IPS-18a (cell line): ENCODE measurements around the gene ZDHHC1.
A peak's percentile ranks its signal among the peaks of the same experiment; 100 is the strongest.

Experiments
- H3K27ac ChIP-seq: one replicate; pipeline ENCODE4 v1.5.1; 2013; ENCODE audit warnings: low read length
- H3K27me3 ChIP-seq: one replicate; pipeline ENCODE4 v1.6.1; 2013; ENCODE audit warnings: mild to moderate bottlenecking, low read length; ENCODE audit not compliant: control insufficient read depth, insufficient read depth
- H3K36me3 ChIP-seq: one replicate; pipeline ENCODE4 v1.6.1; 2013; ENCODE audit warnings: low read depth, low read length; ENCODE audit not compliant: control insufficient read depth
- H3K4me1 ChIP-seq: one replicate; pipeline ENCODE4 v1.6.1; 2013; ENCODE audit warnings: low read depth, low read length; ENCODE audit not compliant: control insufficient read depth
- H3K4me3 ChIP-seq: one replicate; pipeline ENCODE4 v1.5.1; 2013; ENCODE audit warnings: low read length
- H3K9ac ChIP-seq: one replicate; pipeline ENCODE4 v1.6.1; 2013; ENCODE audit warnings: mild to moderate bottlenecking, low read length, moderate library complexity
- H3K9me3 ChIP-seq: one replicate; pipeline ENCODE4 v1.6.1; 2013; ENCODE audit warnings: low read depth, low read length; ENCODE audit not compliant: control insufficient read depth

ZDHHC1 gene

GRCh38 chr16:67428146-67428731 is 12.0 kb upstream of the ZDHHC1 start:
- Histone ChIP-seq H3K27ac (no peak overlapping the region), H3K9me3 (no peaks in the 10 kb centered on the region), H3K4me1 (peaks cover 52% of the 10 kb centered on the region), H3K4me3 (no peak overlapping the region), H3K9ac (no peak overlapping the region), H3K27me3 (peaks cover 29% of the 10 kb centered on the region), H3K36me3 (no peaks in the 10 kb centered on the region)

- no peaks in the 10 kb centered on the region for H3K36me3 ChIP-seq
- H3K4me3 ChIP-seq, result no peak overlapping the region
- H3K27me3 ChIP-seq, result peaks cover 29% of the 10 kb centered on the region
- H3K9ac ChIP-seq, result no peak overlapping the region
- peaks cover 49% of the 10 kb centered on the region for H3K4me1 ChIP-seq
- H3K9me3 ChIP-seq, result no peaks in the 10 kb centered on the region
- no peak overlapping the region for H3K27ac ChIP-seq
Measured at GRCh38 chr16:67426950-67427349, 10.7 kb upstream of the ZDHHC1 start.

- H3K4me3 ChIP-seq, result no peak overlapping the region
- H3K4me1 ChIP-seq, result peaks cover 44% of the 10 kb centered on the region
- no peaks in the 10 kb centered on the region for H3K36me3 ChIP-seq
- no peak overlapping the region for H3K9ac ChIP-seq
- H3K27me3 ChIP-seq, result peaks cover 23% of the 10 kb centered on the region
- no peaks in the 10 kb centered on the region for H3K9me3 ChIP-seq
- H3K27ac ChIP-seq, result no peak overlapping the region
Measured at GRCh38 chr16:67426022-67426421, 9.7 kb upstream of the ZDHHC1 start.

- Histone ChIP-seq H3K9ac (no peak overlapping the region), H3K9me3 (no peaks in the 10 kb centered on the region), H3K4me3 (peak overlapping the region; percentile 46), H3K27me3 (peaks cover 23% of the 10 kb centered on the region), H3K27ac (peak overlapping the region; percentile 94), H3K36me3 (no peaks in the 10 kb centered on the region), H3K4me1 (peaks cover 44% of the 10 kb centered on the region)
Measured at GRCh38 chr16:67425580-67425979, 9.3 kb upstream of the ZDHHC1 start.

GRCh38 chr16:67425061-67425460 is 8.8 kb upstream of the ZDHHC1 start:
- peak overlapping the region; percentile 60 for H3K9ac ChIP-seq
- peaks cover 18% of the 10 kb centered on the region for H3K27me3 ChIP-seq
- H3K4me1 ChIP-seq, result peaks cover 41% of the 10 kb centered on the region
- H3K27ac ChIP-seq, result peak overlapping the region; percentile 94
- no peaks in the 10 kb centered on the region for H3K36me3 ChIP-seq
- no peaks in the 10 kb centered on the region for H3K9me3 ChIP-seq
- peak overlapping the region; percentile 46 for H3K4me3 ChIP-seq

- peaks cover 9% of the 10 kb centered on the region for H3K27me3 ChIP-seq
- peak overlapping the region; percentile 60 for H3K9ac ChIP-seq
- H3K36me3 ChIP-seq, result no peaks in the 10 kb centered on the region
- no peaks in the 10 kb centered on the region for H3K9me3 ChIP-seq
- H3K27ac ChIP-seq, result peak overlapping the region; percentile 94
- peak overlapping the region; percentile 46 for H3K4me3 ChIP-seq
- H3K4me1 ChIP-seq, result peaks cover 44% of the 10 kb centered on the region
Measured at GRCh38 chr16:67424261-67424615, 8.0 kb upstream of the ZDHHC1 start.

GRCh38 chr16:67423611-67424260 is 7.5 kb upstream of the ZDHHC1 start:
- H3K27ac ChIP-seq, result peak overlapping the region; percentile 94
- H3K4me3 ChIP-seq, result peak overlapping the region; percentile 46
- H3K27me3 ChIP-seq, result peaks cover 4% of the 10 kb centered on the region
- peaks cover 44% of the 10 kb centered on the region for H3K4me1 ChIP-seq
- no peaks in the 10 kb centered on the region for H3K36me3 ChIP-seq
- H3K9me3 ChIP-seq, result no peaks in the 10 kb centered on the region
- peak overlapping the region; percentile 60 for H3K9ac ChIP-seq

GRCh38 chr16:67423015-67423414 is 6.7 kb upstream of the ZDHHC1 start:
- Histone ChIP-seq H3K36me3 (no peaks in the 10 kb centered on the region), H3K27me3 (no peaks in the 10 kb centered on the region), H3K4me1 (peaks cover 38% of the 10 kb centered on the region), H3K27ac (no peak overlapping the region), H3K9ac (no peak overlapping the region), H3K9me3 (no peaks in the 10 kb centered on the region), H3K4me3 (no peak overlapping the region)

GRCh38 chr16:67421030-67421429 is 4.8 kb upstream of the ZDHHC1 start:
- no peaks in the 10 kb centered on the region for H3K27me3 ChIP-seq
- no peak overlapping the region for H3K4me3 ChIP-seq
- no peaks in the 10 kb centered on the region for H3K9me3 ChIP-seq
- no peak overlapping the region for H3K27ac ChIP-seq
- no peak overlapping the region for H3K9ac ChIP-seq
- H3K4me1 ChIP-seq, result peaks cover 40% of the 10 kb centered on the region
- H3K36me3 ChIP-seq, result no peaks in the 10 kb centered on the region

GRCh38 chr16:67419931-67420330 is 3.7 kb upstream of the ZDHHC1 start:
- H3K4me3 ChIP-seq, result no peak overlapping the region

GRCh38 chr16:67419502-67419901 is 3.2 kb upstream of the ZDHHC1 start:
- no peak overlapping the region for H3K27ac ChIP-seq
- peaks cover 30% of the 10 kb centered on the region for H3K4me1 ChIP-seq
- no peaks in the 10 kb centered on the region for H3K27me3 ChIP-seq
- H3K4me3 ChIP-seq, result no peak overlapping the region
- no peaks in the 10 kb centered on the region for H3K36me3 ChIP-seq
- no peak overlapping the region for H3K9ac ChIP-seq
- no peaks in the 10 kb centered on the region for H3K9me3 ChIP-seq

More at GRCh38 chr16:67419931-67420330, 3.7 kb upstream of the ZDHHC1 start:
- Histone ChIP-seq H3K36me3 (no peaks in the 10 kb centered on the region), H3K27ac (no peak overlapping the region), H3K27me3 (no peaks in the 10 kb centered on the region), H3K9me3 (no peaks in the 10 kb centered on the region), H3K9ac (no peak overlapping the region), H3K4me1 (peaks cover 32% of the 10 kb centered on the region)
